DND-41 (cell line): ENCODE measurements around the gene STARD10.

Source experiments
- EZH2 ChIP-seq: IDR thresholded peaks from 3 replicates; pipeline ENCODE4 v1.6.1; 2012; ENCODE audit warnings: borderline replicate concordance, low read depth, mild to moderate bottlenecking, moderate library complexity, low read length, inconsistent platforms; ENCODE audit not compliant: severe bottlenecking
- TF ChIP-seq, protein P1 (sequence below): IDR thresholded peaks from 2 replicates; pipeline ENCODE4 v1.5.1; 2012; ENCODE audit warnings: borderline replicate concordance, low read length, moderate library complexity, mild to moderate bottlenecking; ENCODE audit not compliant: poor library complexity, severe bottlenecking; ENCODE audit errors: extremely low read depth

DNA sequence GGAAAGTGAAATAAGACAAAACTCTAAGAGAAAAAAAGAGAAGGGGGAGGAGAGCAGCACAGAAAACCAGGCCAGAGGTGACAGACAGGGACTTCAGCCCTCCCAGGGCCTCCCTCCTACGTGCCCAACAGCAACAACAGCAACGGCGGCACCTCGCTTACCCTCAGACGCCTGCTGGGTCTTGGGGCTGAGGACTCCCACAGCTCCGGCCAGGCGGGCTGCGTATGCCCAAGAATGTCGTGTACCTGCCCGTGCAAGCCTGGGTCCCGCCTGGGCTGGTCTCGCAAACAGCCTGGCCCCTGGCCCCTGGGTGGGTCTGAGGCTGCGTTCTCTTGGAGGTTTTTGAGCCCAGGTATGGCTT, 72.2 kb downstream of the STARD10 start:
- TF ChIP-seq, protein P1, sequence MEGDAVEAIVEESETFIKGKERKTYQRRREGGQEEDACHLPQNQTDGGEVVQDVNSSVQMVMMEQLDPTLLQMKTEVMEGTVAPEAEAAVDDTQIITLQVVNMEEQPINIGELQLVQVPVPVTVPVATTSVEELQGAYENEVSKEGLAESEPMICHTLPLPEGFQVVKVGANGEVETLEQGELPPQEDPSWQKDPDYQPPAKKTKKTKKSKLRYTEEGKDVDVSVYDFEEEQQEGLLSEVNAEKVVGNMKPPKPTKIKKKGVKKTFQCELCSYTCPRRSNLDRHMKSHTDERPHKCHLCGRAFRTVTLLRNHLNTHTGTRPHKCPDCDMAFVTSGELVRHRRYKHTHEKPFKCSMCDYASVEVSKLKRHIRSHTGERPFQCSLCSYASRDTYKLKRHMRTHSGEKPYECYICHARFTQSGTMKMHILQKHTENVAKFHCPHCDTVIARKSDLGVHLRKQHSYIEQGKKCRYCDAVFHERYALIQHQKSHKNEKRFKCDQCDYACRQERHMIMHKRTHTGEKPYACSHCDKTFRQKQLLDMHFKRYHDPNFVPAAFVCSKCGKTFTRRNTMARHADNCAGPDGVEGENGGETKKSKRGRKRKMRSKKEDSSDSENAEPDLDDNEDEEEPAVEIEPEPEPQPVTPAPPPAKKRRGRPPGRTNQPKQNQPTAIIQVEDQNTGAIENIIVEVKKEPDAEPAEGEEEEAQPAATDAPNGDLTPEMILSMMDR, result no peak
- TF ChIP-seq EZH2, result no peak
